GM23338 (cell line): ENCODE data around the gene SERPINE2. TPM values are rescaled to one million over a fixed set of nuclear protein-coding genes. Genes with fewer than 3 reads are reported as not detected.

Experiments
- ATAC-seq: fragments of 200-7000 bp; cut with Tn5 transposase; 3 replicates; pipeline ENCODE4 v1.9.1; 2020
- DNase-seq: peaks from one replicate; pipeline ENCODE4 v3.0.0-alpha.2; 2015; ENCODE audit warnings: low spot score
- H2AFZ ChIP-seq: fragments of 200-600 bp; sonication (generic); 2 replicates; pipeline ENCODE4 v1.8.0; 2016; ENCODE audit warnings: antibody characterized with exemption, mild to moderate bottlenecking, moderate library complexity
- H3F3A ChIP-seq: fragments of 200-600 bp; sonication (generic); replicated peaks from 2 replicates; pipeline ENCODE4 v1.8.0; 2017; ENCODE audit warnings: antibody characterized with exemption, mixed run types, low read depth
- H3K27ac ChIP-seq: fragments of 200-600 bp; sonication (generic); 2 replicates; pipeline ENCODE4 v1.6.1; 2016; ENCODE audit warnings: low read depth
- H3K27me3 ChIP-seq: fragments of 200-600 bp; sonication (generic); 2 replicates; pipeline ENCODE4 v1.8.0; 2016; ENCODE audit warnings: mild to moderate bottlenecking, mixed run types, moderate library complexity; ENCODE audit not compliant: insufficient read depth
- H3K36me3 ChIP-seq: fragments of 200-600 bp; sonication (generic); 2 replicates; pipeline ENCODE4 v1.8.0; 2016; ENCODE audit warnings: mild to moderate bottlenecking; ENCODE audit not compliant: insufficient read depth
- H3K4me1 ChIP-seq: fragments of 200-600 bp; sonication (generic); 2 replicates; pipeline ENCODE4 v1.8.0; 2016; ENCODE audit warnings: mild to moderate bottlenecking, moderate library complexity; ENCODE audit not compliant: insufficient read depth
- H3K4me2 ChIP-seq: fragments of 200-600 bp; sonication (generic); 2 replicates; pipeline ENCODE4 v1.7.1; 2017; ENCODE audit warnings: mixed run types
- H3K4me3 ChIP-seq: fragments of 200-600 bp; sonication (generic); 2 replicates; pipeline ENCODE4 v1.6.1; 2016; ENCODE audit warnings: mixed run types
- H3K79me2 ChIP-seq: fragments of 200-600 bp; sonication (generic); replicated peaks from 2 replicates; pipeline ENCODE4 v1.8.0; 2017; ENCODE audit warnings: mild to moderate bottlenecking; ENCODE audit not compliant: insufficient read depth
- H3K9me2 ChIP-seq: fragments of 200-600 bp; sonication (generic); 2 replicates; pipeline ENCODE4 v1.8.0; 2017; ENCODE audit not compliant: insufficient read depth
- H4K20me1 ChIP-seq: fragments of 200-600 bp; sonication (generic); replicated peaks from 2 replicates; pipeline ENCODE4 v1.8.0; 2017; ENCODE audit warnings: mild to moderate bottlenecking; ENCODE audit not compliant: insufficient read depth
- H3K27ac Mint-ChIP-seq: 2 replicates; pipeline ENCODE4 v1.8.0; 2020; ENCODE audit warnings: inconsistent platforms, mild to moderate bottlenecking, moderate library complexity, mixed read lengths
- H3K27me3 Mint-ChIP-seq: 3 replicates; pipeline ENCODE4 v1.8.0; 2022; ENCODE audit warnings: low read depth, mild to moderate bottlenecking, moderate library complexity, mixed read lengths, inconsistent platforms; ENCODE audit not compliant: insufficient read depth, poor library complexity
- H3K36me3 Mint-ChIP-seq: 3 replicates; pipeline ENCODE4 v1.8.0; 2021; ENCODE audit warnings: low read depth, mild to moderate bottlenecking, inconsistent platforms, moderate library complexity, mixed read lengths
- H3K4me1 Mint-ChIP-seq: 3 replicates; pipeline ENCODE4 v1.8.0; 2020; ENCODE audit warnings: mild to moderate bottlenecking, inconsistent platforms, mixed read lengths
- H3K4me3 Mint-ChIP-seq: 3 replicates; pipeline ENCODE4 v1.8.0; 2021; ENCODE audit warnings: moderate library complexity, mild to moderate bottlenecking, inconsistent platforms, mixed read lengths
- H3K9me3 Mint-ChIP-seq: 3 replicates; pipeline ENCODE4 v1.8.0; 2020; ENCODE audit warnings: moderate library complexity, mild to moderate bottlenecking, inconsistent platforms, mixed read lengths
- ETS1 ChIP-seq: IDR thresholded peaks from 2 replicates; pipeline ENCODE4 v1.6.1; 2016; ENCODE audit warnings: antibody characterized with exemption
- EZH2 ChIP-seq: fragments of 200-600 bp; sonication (generic); IDR thresholded peaks from one replicate; pipeline ENCODE4 v1.8.0; 2017; ENCODE audit warnings: antibody characterized with exemption, mild to moderate bottlenecking, low read depth; ENCODE audit not compliant: unreplicated experiment
- EZH2phosphoT487 ChIP-seq: fragments of 200-600 bp; sonication (generic); IDR thresholded peaks from one replicate; pipeline ENCODE4 v1.8.1; 2018; ENCODE audit warnings: antibody characterized with exemption; ENCODE audit not compliant: unreplicated experiment
- JUNB ChIP-seq: IDR thresholded peaks from one replicate; pipeline ENCODE4 v1.6.1; 2016; ENCODE audit warnings: antibody characterized with exemption; ENCODE audit not compliant: unreplicated experiment
- NANOG ChIP-seq: IDR thresholded peaks from 2 replicates; pipeline ENCODE4 v1.6.1; 2016; ENCODE audit warnings: antibody characterized with exemption, borderline replicate concordance
- POLR2AphosphoS5 ChIP-seq: IDR thresholded peaks from 2 replicates; pipeline ENCODE4 v1.6.1; 2016; ENCODE audit warnings: antibody characterized with exemption, low read depth
- STAT1 ChIP-seq: IDR thresholded peaks from one replicate; pipeline ENCODE4 v1.6.1; 2016; ENCODE audit warnings: antibody characterized with exemption; ENCODE audit not compliant: unreplicated experiment
- ZNF114 ChIP-seq: fragments of 250-450 bp; sonication (Bioruptor Pico); IDR thresholded peaks from 2 replicates; pipeline ENCODE4 v1.5.0; 2020; ENCODE audit warnings: mild to moderate bottlenecking, moderate library complexity
- ZNF331 ChIP-seq: fragments of 250-450 bp; sonication (Bioruptor Pico); IDR thresholded peaks from 2 replicates; pipeline ENCODE4 v1.5.0; 2020; ENCODE audit warnings: low read depth, mild to moderate bottlenecking, moderate library complexity
- ZNF462 ChIP-seq: fragments of 250-450 bp; sonication (Bioruptor Pico); IDR thresholded peaks from 2 replicates; pipeline ENCODE4 v1.5.0; 2020; ENCODE audit warnings: mild to moderate bottlenecking, moderate library complexity
- polyA plus RNA-seq: library from polyadenylated mRNA; unstranded; fragments of >200 nt; fragmentation: Nextera tagmentation; extraction: Ambion mirVana; gene quantifications from 2 replicates; pipeline ENCODE4 v1.2.1, GENCODE V29; 2016
- total RNA-seq: library from RNA; depleted of rRNA; stranded (reverse); fragments of >200 nt; shearing (Covaris generic); gene quantifications from 2 replicates; pipeline ENCODE4 v1.2.3, GENCODE V29; 2014
- TF ChIP-seq, protein P1 (sequence below): IDR thresholded peaks from one replicate; pipeline ENCODE4 v1.6.1; 2018; ENCODE audit warnings: antibody characterized with exemption; ENCODE audit not compliant: unreplicated experiment
- TF ChIP-seq, protein P2 (sequence below), 2 experiments: fragments of 200-600 bp in 1 of 2; sonication (generic) in 1 of 2; conservative IDR thresholded peaks; 2 replicates each; pipeline versions ENCODE4 v1.5.1 to v1.6.1; 2016 to 2017; ENCODE audit warnings: antibody characterized with exemption in 2 of 2, low read depth in 2 of 2, mild to moderate bottlenecking in 2 of 2, moderate library complexity in 1 of 2

Gene SERPINE2
- total and polyA plus RNA-seq, 2 experiments from 2014 or later, result 38.6 to 44.2 TPM

DNA sequence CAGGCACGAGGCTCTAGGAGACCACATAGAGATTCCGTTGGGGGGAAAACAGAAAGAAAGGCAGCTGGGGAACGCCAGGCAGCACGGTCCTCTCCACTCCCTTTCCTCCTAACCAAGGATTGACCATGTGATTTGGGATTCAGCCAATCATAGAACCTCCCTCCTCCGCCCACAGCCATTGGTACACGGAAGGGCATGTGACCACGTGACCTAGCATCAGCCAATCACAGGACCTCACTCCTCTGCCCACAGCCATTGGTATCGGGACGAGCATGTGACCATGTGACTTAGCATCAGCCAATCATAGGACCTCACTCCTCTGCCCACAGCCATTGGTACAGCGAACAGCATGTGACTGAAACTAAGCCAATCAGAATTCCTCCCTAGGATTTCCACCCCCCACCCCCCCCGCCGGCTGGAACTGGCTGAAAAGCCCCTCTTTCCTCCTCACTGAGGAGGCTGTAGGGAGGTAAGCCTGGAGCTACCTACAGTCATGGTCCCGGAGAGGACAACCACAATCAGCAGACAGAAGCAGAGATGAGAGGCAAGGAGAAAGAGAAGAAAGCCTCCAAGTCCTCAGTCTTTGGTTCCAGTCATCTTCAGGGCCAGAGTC, 7.6 kb downstream of the SERPINE2 start (continued):
- TF ChIP-seq POLR2AphosphoS5 (no peak), JUNB (no peak), STAT1 (no peak)

DNA sequence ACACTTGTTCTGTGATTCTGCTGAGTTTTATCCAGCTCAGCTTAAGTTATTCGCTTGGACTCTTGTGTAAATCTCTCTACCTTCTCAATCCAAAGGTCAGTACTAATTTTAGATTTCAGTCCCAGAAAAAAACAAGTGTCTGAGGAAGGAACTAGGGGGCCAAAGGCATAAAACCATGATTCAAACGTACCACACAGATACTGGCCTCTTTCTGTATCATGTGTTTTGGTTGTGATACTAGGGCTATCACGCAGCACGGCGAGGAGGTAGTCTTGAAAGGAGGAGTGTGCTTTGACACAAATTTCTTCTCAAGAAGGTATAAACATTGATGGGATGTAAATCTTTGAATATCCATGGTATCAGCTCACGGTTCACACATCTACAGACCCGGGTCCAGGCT, 8.3 kb downstream of the SERPINE2 start:
- Mint-ChIP-seq H3K4me1 (peaks cover 53% of the 10 kb centered on the region), H3K36me3 (peaks cover 6% of the 10 kb centered on the region), H3K27ac (no peak overlapping the region), H3K27me3 (peaks cover 3% of the 10 kb centered on the region), H3K4me3 (no peak overlapping the region), H3K9me3 (no peaks in the 10 kb centered on the region; the same call in 2 of the 3 replicates)
- H3K9me2 ChIP-seq, result no peaks in the 10 kb centered on the region
- H3F3A ChIP-seq, result no peaks in the 10 kb centered on the region
- no peak overlapping the region for H3K4me3 ChIP-seq
- H3K79me2 ChIP-seq, result peaks cover 51% of the 10 kb centered on the region
- H2AFZ ChIP-seq, result no peak overlapping the region
- no peak overlapping the region for H3K4me2 ChIP-seq
- no peak overlapping the region for H3K27ac ChIP-seq
- H3K36me3 ChIP-seq, result no peaks in the 10 kb centered on the region
- DNase-seq (no peak), ATAC-seq (no peak)
- H3K4me1 ChIP-seq, result peaks cover 55% of the 10 kb centered on the region
- peaks cover 7% of the 10 kb centered on the region; the same call in 1 of the 2 replicates for H3K27me3 ChIP-seq
- H4K20me1 ChIP-seq, result peaks cover 9% of the 10 kb centered on the region
- TF ChIP-seq ZNF114 (no peak), EZH2phosphoT487 (no peak), EZH2 (no peak), ETS1 (no peak), ZNF331 (CRISPR knock-in tag) (no peak), JUNB (no peak), STAT1 (no peak), ZNF462 (CRISPR knock-in tag) (no peak), NANOG (no peak), POLR2AphosphoS5 (no peak)
- TF ChIP-seq, protein P1, sequence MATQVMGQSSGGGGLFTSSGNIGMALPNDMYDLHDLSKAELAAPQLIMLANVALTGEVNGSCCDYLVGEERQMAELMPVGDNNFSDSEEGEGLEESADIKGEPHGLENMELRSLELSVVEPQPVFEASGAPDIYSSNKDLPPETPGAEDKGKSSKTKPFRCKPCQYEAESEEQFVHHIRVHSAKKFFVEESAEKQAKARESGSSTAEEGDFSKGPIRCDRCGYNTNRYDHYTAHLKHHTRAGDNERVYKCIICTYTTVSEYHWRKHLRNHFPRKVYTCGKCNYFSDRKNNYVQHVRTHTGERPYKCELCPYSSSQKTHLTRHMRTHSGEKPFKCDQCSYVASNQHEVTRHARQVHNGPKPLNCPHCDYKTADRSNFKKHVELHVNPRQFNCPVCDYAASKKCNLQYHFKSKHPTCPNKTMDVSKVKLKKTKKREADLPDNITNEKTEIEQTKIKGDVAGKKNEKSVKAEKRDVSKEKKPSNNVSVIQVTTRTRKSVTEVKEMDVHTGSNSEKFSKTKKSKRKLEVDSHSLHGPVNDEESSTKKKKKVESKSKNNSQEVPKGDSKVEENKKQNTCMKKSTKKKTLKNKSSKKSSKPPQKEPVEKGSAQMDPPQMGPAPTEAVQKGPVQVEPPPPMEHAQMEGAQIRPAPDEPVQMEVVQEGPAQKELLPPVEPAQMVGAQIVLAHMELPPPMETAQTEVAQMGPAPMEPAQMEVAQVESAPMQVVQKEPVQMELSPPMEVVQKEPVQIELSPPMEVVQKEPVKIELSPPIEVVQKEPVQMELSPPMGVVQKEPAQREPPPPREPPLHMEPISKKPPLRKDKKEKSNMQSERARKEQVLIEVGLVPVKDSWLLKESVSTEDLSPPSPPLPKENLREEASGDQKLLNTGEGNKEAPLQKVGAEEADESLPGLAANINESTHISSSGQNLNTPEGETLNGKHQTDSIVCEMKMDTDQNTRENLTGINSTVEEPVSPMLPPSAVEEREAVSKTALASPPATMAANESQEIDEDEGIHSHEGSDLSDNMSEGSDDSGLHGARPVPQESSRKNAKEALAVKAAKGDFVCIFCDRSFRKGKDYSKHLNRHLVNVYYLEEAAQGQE, result no peak
- TF ChIP-seq, protein P2, sequence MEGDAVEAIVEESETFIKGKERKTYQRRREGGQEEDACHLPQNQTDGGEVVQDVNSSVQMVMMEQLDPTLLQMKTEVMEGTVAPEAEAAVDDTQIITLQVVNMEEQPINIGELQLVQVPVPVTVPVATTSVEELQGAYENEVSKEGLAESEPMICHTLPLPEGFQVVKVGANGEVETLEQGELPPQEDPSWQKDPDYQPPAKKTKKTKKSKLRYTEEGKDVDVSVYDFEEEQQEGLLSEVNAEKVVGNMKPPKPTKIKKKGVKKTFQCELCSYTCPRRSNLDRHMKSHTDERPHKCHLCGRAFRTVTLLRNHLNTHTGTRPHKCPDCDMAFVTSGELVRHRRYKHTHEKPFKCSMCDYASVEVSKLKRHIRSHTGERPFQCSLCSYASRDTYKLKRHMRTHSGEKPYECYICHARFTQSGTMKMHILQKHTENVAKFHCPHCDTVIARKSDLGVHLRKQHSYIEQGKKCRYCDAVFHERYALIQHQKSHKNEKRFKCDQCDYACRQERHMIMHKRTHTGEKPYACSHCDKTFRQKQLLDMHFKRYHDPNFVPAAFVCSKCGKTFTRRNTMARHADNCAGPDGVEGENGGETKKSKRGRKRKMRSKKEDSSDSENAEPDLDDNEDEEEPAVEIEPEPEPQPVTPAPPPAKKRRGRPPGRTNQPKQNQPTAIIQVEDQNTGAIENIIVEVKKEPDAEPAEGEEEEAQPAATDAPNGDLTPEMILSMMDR (conservative IDR thresholded peaks at IDR 0.05; ENCODE audit: low read depth in 2 of 2), result no peak
